Thyroid gland (tissue), 4 donors: ENCODE data around the gene CKS1B. TPM values are rescaled to one million over a fixed set of nuclear protein-coding genes. Genes with fewer than 3 reads are reported as not detected.

ENCODE experiments used
- DNase-seq, 2 donors: peaks; one replicate each; pipeline ENCODE4 v3.0.0-alpha.2; 2019
- H3K27ac ChIP-seq, 3 donors: fragments of 200-600 bp; sonication (generic); 1 replicate in 2 of 3; 2 replicates in 1 of 3; pipeline ENCODE4 v1.5.1; 2016 to 2019; ENCODE audit warnings: mild to moderate bottlenecking in 1 of 3, moderate library complexity in 1 of 3
- H3K27me3 ChIP-seq: fragments of 200-600 bp; sonication (generic); one replicate; pipeline ENCODE4 v1.5.1; 2019
- H3K36me3 ChIP-seq, 2 donors: fragments of 200-600 bp; sonication (generic); one replicate each; pipeline ENCODE4 v1.5.1; 2016 to 2019
- H3K4me1 ChIP-seq, 2 donors: fragments of 200-600 bp; sonication (generic); one replicate each; pipeline ENCODE4 v1.5.1; 2017 to 2019
- H3K4me3 ChIP-seq, 3 donors: fragments of 200-600 bp; sonication (generic); replicated peaks in 1 of 3; 1 replicate in 2 of 3; 2 replicates in 1 of 3; pipeline ENCODE4 v1.5.1; 2016; ENCODE audit warnings: mild to moderate bottlenecking in 1 of 3
- H3K9me3 ChIP-seq: fragments of 200-600 bp; sonication (generic); one replicate; pipeline ENCODE4 v1.5.1; 2017
- POLR2A ChIP-seq, 2 donors: fragments of 450-650 bp; IDR thresholded peaks; one replicate each; pipeline ENCODE4 v1.6.1; 2017; ENCODE audit warnings: antibody characterized with exemption in 2 of 2, mild to moderate bottlenecking in 2 of 2, moderate library complexity in 1 of 2
- WGBS, 2 donors: methylation state at CpG; one replicate each; pipeline ENCODE4 v1.1.5; 2017; 5-methylcytosine and 5-hydroxymethylcytosine counted together
- intact Hi-C: fragments of 100-400 bp; cut with DNase I; formaldehyde crosslinking; loops from one replicate; pipeline ENCODE4 v1.15.1; 2023
- total RNA-seq, 4 donors: library from RNA; depleted of rRNA; stranded (reverse); fragments of >200 nt; gene quantifications; one replicate each; pipeline ENCODE4 v1.2.3, GENCODE V29; 2016
- TF ChIP-seq, protein P1 (sequence below), 6 experiments: fragments of 200-600 bp in 3 of 6; fragments of 450-650 bp in 3 of 6; sonication (generic) in 3 of 6; IDR thresholded peaks; one replicate each; pipeline ENCODE4 v1.5.1; 2016 to 2019; ENCODE audit warnings: antibody characterized with exemption in 6 of 6, mild to moderate bottlenecking in 2 of 6, inconsistent platforms in 1 of 6, moderate library complexity in 1 of 6

CKS1B gene
- total RNA-seq, 4 donors from 2014 or later: 14.3 to 29.5 (median 22.6) TPM

DNA sequence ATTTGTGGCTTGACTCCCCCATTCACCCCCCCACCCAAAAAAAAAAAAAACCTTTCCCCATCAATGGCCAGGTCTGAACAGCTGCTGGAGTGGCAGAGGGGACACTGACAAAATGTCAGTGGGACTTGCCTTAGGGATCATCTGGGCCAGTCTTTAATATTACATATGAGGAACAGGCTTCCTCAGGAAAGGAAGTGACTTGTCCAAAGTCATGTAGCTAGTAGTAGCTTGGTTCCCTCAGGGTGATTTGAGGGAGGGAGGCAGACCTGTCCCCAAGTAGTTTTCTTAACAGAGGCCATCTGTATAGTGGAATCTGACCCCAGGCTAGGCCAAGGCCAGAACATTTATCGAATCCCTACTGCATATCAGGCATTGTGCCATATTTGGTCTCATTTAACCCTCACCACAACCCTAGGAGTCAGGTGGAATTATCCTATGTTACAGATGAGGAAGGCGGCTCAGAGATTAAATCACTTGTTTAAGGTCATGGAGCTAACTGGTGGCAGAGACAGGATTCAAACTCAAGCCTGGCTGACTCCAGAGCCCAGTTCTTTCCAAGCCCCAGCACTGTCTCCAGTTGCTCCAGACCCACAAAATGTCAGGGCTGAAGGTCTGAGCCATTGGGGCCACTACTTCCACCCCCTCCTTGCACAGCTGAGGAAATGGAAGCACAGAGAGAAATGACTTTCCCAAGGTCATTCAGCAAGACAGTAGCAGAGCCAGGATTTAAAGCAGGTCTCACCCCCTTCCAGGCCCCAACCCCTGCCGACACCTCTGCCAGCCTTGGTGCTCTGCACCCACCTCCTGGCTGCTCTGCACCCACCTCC, 38.5 kb downstream of the CKS1B start:
- Histone ChIP-seq H3K4me3 (no peak overlapping the region), H3K27ac (peak overlapping the region in 2 of 3 donors; percentile 58 to 63), H3K36me3 (peaks cover 19 to 22% of the 10 kb centered on the region in 2 donors), H3K9me3 (no peaks in the 10 kb centered on the region), H3K27me3 (no peaks in the 10 kb centered on the region), H3K4me1 (peaks cover 56 to 71% of the 10 kb centered on the region in 2 donors)
- WGBS, 2 donors: 69 to 79% methylated on average over 3 of the region's 3 CpGs
- TF ChIP-seq, protein P1, sequence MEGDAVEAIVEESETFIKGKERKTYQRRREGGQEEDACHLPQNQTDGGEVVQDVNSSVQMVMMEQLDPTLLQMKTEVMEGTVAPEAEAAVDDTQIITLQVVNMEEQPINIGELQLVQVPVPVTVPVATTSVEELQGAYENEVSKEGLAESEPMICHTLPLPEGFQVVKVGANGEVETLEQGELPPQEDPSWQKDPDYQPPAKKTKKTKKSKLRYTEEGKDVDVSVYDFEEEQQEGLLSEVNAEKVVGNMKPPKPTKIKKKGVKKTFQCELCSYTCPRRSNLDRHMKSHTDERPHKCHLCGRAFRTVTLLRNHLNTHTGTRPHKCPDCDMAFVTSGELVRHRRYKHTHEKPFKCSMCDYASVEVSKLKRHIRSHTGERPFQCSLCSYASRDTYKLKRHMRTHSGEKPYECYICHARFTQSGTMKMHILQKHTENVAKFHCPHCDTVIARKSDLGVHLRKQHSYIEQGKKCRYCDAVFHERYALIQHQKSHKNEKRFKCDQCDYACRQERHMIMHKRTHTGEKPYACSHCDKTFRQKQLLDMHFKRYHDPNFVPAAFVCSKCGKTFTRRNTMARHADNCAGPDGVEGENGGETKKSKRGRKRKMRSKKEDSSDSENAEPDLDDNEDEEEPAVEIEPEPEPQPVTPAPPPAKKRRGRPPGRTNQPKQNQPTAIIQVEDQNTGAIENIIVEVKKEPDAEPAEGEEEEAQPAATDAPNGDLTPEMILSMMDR (IDR thresholded peaks at IDR 0.05): no peak
- TF ChIP-seq POLR2A (IDR thresholded peaks at IDR 0.05): no peak
- intact Hi-C loops: no loop called here
- no peak for DNase-seq

DNA sequence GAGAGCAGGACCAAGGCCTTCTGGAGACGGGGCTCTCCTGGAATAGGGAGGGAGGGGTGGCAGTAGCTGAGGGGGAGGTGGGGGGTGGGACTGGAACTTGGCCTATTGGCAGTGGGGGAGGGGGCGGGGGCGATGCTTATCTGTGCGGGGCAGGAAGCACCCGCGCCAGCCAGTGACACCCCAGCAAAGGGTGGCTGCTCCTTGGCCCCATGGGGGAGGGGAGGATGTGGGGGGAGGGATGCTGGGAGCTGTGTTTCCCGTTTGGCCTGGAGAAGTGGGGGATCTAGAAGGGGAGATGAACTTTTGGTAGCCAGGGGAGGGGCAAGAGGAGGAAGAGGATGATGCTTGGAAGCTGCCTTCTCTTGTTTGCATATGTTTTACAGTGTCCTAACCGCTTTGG, 39.2 kb downstream of the CKS1B start:
- Histone ChIP-seq H3K9me3 (no peaks in the 10 kb centered on the region), H3K4me1 (peaks cover 56 to 71% of the 10 kb centered on the region in 2 donors), H3K27me3 (no peaks in the 10 kb centered on the region), H3K36me3 (peaks cover 19 to 22% of the 10 kb centered on the region in 2 donors), H3K4me3 (no peak overlapping the region), H3K27ac (no peak overlapping the region)
- WGBS, 2 donors: 60 to 62% methylated on average over 6 to 8 of the region's 8 CpGs
- DNase-seq: no peak
- intact Hi-C loops: no loop called here
- no peak for TF ChIP-seq POLR2A (IDR thresholded peaks at IDR 0.05)
- TF ChIP-seq, protein P1 (IDR thresholded peaks at IDR 0.05): no peak

DNA sequence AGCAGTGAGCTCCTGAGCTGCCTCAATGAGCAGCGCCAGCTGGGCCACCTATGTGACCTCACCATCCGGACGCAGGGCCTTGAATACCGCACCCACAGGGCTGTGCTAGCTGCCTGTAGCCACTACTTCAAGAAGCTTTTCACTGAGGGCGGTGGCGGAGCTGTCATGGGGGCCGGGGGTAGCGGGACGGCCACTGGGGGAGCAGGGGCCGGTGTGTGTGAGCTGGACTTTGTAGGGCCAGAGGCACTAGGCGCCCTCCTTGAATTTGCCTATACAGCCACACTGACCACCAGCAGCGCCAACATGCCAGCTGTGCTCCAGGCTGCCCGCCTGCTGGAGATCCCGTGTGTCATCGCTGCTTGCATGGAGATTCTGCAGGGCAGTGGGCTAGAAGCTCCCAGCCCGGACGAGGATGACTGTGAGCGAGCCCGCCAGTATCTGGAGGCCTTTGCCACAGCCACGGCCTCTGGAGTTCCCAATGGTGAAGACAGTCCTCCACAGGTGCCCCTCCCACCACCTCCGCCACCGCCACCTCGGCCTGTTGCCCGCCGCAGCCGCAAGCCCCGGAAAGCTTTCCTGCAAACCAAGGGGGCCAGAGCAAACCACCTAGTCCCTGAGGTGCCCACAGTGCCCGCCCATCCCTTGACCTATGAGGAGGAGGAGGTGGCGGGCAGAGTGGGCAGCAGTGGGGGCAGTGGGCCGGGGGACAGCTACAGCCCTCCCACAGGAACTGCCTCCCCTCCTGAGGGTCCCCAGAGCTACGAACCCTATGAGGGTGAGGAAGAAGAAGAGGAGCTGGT, 40.4 kb downstream of the CKS1B start:
- Histone ChIP-seq H3K36me3 (peaks cover 19 to 22% of the 10 kb centered on the region in 2 donors), H3K27ac (peak overlapping the region in 1 of 3 donors; percentile 18), H3K27me3 (no peaks in the 10 kb centered on the region), H3K4me3 (no peak overlapping the region), H3K9me3 (no peaks in the 10 kb centered on the region), H3K4me1 (peaks cover 51 to 73% of the 10 kb centered on the region in 2 donors)
- 95 to 97% methylated on average over 14 to 16 of the region's 31 CpGs for WGBS, 2 donors
- no peak for DNase-seq
- intact Hi-C loops: no loop called here
- no peak for TF ChIP-seq POLR2A (IDR thresholded peaks at IDR 0.05)
- TF ChIP-seq, protein P1 (IDR thresholded peaks at IDR 0.05): no peak

DNA sequence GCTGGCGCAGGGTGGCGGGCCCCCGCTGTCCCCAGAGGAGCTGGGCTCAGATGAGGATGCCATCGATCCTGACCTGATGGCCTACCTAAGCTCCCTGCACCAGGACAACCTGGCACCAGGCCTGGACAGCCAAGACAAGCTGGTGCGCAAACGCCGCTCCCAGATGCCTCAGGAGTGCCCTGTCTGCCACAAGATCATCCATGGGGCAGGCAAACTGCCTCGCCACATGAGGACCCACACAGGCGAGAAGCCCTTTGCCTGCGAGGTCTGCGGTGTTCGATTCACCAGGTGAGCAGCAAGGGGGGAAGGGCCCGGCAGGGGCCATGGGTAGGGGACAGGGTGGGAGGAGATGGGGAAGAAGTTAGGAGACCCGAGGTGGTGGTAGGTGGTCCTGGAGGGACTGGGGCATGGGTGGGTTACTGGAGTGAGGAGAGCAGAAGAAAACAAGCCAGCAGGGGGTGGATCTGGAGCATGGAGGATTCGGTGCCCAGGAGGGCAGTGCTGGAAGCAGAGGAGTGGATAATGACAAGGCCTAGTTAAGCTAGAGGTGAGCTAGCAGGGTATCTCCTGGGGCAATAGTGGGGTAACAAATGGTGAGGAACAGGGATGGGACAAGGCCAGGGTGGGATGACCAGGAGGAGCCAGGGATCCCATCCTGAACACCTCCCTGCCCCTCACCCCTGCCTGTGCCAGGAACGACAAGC, 41.2 kb downstream of the CKS1B start:
- WGBS, 2 donors: 84 to 88% methylated on average over 8 to 9 of the region's 16 CpGs
- Histone ChIP-seq H3K4me1 (peaks cover 47 to 66% of the 10 kb centered on the region in 2 donors), H3K4me3 (no peak overlapping the region), H3K27ac (peak overlapping the region in 1 of 3 donors; percentile 18), H3K9me3 (no peaks in the 10 kb centered on the region), H3K36me3 (peaks cover 19 to 22% of the 10 kb centered on the region in 2 donors), H3K27me3 (no peaks in the 10 kb centered on the region)
- DNase-seq: no peak
- intact Hi-C loops: no loop called here
- no peak for TF ChIP-seq POLR2A (IDR thresholded peaks at IDR 0.05)
- TF ChIP-seq, protein P1 (IDR thresholded peaks at IDR 0.05): no peak
